GM19240 (cell line): ENCODE measurements around the gene RCAN1.
"Not testable (repeated sequence)": the region's sequence is repeated elsewhere in the genome, so short reads cannot be mapped to it uniquely, and the experiment has no call there.

Experiments
- DNase-seq: peaks from one replicate; pipeline ENCODE4 v3.0.0; 2011; ENCODE audit warnings: low spot score; ENCODE audit not compliant: insufficient read length

RCAN1 gene

DNA sequence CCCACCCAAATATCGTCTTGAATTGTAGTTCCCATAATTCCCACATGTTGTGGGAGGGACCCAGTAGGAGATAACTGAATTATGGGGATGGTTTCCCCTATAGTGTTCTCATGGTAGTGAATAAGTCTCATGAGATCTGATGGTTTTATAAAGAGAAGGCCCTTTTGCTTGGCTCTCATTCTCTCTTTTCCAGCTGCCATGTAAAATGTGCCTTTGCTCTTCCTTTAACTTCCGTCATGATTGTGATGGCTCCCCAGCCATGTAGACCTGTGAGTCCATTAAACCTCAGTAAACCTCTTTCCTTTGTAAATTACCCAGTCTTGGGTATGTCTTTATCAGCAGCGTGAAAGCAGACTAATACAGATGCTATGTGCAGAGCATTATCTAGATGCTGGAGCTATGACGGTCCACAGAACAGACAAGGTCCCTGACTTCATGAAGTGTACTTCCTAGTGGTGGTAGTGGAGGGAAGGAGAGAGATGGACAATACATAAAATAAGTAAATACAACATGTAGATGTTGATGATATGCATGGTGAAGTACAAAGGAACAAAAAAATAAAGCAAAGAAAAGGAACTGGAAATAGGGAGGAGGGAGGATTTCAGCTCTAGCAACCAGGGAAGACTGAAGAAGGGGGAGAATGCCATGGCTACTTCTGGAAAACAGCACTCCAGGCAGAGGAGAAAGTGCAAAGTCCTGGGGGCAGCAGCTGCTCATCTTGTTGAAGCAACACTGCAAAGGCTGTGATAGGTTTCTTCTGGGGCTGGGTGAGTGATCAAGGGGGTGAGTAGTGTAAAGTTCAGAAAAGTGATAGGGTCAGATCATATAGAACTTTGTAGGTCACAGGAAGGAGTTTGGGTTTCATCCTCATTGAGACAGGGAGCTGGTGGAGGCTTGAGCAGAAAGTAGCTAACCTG lies 6.8 kb upstream of the RCAN1 start:
- no peak for DNase-seq

DNA sequence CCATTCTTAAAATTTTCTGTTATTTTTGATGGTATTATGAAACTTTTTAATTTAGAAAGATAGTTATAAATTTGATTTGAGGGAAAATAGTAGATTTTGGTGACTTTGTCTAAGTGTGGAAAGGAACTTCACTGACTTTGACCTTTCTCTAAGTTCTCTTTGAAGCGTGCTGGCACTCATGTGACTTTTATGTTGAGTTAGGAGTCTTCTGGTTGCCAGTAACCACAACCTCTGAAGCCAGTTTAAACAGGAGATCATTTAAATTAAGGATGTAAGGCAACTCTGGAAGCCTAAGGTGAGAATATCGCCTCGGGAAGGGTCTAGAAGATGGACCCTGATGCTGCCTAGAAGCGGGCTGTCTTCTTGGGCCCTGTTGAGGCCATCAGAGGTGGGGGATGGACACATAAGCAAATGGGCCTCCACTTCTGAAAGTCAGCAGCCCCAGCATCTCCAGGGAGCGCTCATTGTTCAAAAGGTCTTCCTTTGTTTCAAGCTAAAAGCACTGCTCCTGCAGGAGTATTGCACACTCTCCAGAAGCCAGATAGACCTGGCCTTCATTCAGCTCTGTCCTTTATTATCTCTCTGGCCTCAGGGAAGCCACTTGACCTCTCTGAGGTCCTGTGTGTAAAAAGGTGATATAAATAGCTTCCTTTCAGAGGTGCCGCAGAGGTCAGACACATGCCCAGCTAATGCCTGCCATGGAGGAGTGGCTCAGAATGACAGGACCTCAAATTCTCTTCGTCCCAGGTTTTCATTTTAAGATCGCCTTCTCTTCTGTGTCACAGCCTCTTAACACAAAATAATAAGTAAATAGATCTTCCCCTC lies 5.1 kb upstream of the RCAN1 start:
- DNase-seq = no peak

DNA sequence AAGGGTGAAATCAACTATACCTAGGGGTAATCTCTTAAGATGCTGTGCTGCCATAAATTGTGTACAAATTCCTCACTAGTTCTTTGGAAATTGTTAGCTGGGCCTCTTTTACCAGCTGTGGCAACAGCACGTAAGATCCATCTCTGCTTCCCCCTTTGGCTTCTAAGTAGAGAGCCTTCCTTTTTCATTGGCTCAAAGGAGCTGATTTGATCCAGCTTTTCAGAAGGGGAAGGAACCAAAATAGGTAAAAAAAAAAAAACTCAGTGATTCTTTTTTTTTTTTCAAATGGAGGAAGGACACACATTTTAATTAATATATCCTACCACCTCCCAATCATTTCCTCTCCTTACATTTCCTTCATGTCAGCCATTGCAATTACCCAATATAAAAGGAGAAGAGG lies 4.0 kb upstream of the RCAN1 start:
- no peak for DNase-seq

DNA sequence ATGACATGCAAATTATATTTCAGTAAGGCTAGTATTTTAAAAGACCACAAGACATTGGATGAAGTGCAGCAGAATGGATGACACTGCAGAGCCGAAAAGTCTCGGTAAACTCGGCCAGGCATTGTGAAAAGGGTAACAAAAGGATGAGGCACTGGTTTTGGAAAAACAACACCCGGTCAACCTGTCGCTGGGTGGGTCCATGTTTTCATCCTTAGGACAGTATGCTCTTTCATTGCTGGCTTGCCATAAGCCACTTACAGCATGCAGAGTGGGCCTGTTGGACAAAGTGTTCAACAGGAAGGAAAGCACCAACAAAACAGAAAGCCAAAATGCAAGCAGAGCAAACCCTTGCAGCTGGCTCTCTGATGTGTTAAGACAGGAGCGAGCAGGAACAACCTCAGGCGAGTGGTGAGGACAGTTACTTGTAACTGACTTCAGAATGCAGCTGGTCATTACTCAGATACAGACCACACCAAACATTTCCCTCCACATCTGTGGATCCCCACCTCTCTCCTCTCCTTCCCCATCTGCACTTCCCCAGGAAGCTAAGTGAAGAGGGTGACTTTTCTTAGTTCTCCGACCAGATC lies 2.9 kb upstream of the RCAN1 start:
- DNase-seq = no peak

DNA sequence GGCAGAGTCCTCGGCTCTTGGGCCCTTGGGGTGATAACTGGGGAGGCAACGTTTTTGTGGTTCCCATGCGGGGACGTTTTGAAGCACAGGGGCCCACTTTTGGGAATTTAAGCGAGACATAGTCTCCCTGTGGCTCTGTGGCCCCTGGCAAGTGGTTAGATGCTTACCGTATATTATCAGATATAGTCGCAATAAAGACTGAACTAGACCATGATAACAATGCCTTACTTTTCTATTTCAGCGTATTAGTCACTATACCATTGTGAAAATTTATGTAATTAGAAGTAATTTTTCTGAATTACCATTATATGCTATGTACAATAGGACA lies 538 bp upstream of the RCAN1 start:
- DNase-seq = no peak

DNA sequence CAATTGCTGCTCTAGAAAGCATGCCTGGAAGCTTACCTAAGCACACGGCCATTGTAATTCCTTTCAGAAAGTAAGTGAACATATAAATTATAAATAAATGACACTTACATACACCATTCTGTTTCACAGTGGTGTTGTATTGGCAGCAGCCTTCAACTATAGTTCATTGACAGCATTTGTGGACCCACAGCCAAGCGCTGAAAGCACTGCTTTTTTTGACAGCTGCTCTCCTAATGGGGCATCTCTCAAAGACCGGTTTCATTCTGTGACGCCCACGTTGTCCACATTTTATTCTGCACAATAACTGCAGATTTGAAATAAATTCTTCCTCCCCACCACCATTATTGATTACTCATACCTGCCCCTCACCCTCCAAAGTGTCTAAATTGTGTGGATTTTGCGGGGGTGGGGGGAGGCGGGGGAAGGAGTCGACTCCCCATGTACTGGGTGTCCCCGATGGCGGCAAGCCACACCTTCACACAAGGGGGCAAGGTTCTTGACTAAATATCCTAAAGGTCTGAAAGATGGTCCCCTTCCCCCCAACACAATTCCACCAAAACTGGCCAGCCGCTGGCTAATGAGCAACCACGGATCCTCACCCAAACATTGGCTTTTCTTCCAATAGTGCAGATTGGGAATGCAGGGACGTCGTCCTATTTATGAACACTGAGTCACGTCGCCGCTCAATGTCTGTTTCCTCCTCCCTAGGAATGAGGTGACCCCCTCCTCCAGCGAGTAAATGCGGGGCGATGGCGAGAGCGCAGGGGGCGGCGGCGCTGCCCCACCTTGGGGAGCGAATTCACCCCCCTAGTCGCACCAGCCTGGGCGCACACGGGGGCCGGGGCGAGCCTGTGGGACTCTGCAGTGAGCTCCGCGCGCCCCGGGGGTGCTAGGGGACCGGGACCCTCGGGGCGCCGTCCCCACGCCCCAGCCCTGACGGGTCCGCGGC lies 960 bp downstream of the RCAN1 start:
- DNase-seq = no peak

DNA sequence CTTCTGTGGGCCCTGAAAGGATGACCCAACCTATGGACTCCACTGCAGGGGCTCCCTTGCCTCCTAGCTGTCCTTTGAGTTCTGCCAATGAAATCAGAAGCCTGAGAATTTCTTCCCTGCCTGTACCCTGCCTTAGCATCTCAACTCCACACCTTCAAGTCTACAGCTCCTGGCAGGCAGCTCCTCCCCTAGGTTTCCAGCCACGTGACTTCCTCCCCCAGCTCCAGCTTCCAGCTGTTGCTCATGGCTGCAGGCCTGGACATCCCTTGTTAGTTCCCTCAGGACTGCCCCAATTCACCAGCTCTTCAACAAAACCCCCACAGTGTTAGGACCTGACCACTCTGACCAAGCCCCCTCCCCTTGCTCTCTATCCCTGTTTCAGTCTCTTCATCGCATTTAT lies 2.4 kb downstream of the RCAN1 start:
- no peak for DNase-seq

DNA sequence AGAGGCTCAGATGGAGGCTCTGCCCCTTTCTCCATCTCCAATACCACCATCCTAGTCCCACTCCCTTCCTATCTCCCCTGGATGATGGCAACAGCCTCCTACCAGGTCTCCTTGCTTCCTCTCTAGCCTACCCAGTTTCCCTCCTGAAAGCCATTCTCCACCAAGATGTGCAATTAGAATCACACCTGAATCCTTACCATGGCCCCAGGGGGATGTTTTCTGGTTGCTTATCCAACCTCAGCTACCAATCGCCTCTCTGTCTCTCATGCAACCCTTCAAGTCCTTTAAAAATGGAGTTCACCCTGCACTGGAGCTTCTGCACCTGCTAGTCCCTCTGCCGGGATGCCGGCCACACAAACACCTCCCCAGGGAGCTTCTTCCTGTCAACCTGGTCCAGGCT lies 2.9 kb downstream of the RCAN1 start:
- DNase-seq = no peak

DNA sequence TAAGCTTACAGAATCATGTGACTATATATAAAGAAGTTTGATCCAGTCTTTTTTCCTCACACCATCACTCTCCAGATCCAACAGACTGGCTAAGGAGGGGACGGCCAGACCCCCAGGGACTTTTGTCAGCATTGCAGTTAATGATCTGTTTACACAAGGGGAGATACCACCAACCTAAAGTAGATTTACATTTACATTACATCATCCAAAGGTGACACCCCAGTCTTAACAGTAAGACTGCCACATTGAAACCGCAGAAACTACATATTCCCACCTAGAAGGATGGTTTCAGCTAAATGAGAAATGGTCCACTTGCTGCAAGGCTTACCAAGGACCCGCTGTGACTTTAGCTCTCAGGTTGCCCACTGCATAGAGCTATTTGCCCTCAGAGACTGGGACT lies 3.4 kb downstream of the RCAN1 start:
- DNase-seq = no peak

DNA sequence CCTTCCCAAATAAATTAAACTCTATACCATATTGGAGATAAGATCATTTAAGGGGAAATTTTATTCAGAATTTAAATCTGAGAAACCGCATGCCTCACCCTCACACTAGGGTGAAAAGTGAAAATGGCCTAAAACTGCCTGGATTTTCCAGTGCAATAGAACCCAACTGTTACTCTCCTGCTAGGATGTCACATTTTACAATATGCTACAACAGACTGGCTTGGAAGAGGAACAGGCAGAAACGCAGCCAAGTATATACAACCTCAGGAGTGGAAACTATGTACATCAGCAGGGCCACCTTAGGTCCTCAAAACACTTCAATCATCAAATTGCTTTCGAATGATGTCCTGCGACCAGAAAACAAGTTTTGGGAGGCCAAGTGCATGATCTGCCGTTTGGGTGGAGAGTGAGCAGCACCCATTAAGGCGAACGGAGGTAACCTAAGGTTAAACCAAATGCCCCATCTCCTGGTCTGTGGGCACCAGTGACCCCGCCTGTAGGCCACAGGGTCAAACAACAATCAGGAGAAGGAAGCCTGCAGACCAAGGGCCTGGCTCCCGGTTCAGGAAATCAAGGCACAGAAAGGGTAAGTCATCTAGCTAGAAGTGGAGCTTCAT lies 4.9 kb downstream of the RCAN1 start:
- DNase-seq = no peak

DNA sequence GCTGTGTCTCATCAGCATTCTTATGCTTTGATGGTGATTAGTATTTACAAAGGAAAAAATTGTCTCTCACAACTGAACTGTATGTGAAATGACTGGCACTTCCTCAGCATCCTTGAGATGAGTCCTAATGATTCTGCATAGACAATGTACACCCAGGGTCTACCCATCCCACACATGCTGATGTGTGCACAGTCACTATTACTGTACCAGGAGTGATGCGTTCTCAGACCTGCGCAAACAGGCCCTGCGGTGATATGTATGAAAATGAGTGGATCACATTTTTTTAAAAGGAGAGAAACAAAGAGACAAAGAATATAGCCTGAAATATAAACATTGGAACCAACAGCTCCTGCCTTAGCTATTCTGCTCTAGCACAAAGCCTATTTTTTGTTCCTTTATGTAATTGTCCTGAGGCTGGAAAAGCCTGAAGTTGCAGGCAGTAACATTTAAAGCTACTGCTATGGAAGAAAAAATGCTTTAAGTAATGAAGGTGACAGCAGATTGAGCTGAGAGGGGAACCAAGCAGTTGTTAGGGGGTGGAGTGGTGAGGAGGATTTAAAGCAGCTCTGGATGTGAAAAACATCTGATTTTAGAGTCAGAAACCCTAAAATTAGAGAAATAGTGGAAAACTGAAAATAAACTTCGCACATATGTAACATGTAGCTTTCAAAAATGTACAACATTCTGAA lies 5.5 kb downstream of the RCAN1 start:
- DNase-seq = no peak

DNA sequence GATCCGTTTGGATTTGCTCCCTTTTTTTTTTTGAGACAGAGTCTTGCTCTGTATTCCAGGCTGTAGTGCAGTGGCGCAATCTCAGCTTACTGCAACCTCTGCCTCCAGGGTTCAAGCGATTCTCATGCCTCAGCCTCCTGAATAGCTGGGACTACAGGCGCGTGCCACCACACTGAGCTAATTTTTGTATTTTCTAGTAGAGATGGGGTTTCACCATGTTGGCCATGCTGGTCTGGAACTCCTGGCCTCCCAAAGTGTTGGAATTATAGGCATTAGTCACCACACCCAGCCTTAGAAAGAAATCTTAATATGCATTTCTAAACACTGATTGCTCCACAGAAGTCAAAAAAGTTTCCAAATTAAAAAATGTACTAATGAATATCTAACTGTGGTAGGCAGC lies 7.5 kb downstream of the RCAN1 start:
- not testable (repeated sequence) for DNase-seq

DNA sequence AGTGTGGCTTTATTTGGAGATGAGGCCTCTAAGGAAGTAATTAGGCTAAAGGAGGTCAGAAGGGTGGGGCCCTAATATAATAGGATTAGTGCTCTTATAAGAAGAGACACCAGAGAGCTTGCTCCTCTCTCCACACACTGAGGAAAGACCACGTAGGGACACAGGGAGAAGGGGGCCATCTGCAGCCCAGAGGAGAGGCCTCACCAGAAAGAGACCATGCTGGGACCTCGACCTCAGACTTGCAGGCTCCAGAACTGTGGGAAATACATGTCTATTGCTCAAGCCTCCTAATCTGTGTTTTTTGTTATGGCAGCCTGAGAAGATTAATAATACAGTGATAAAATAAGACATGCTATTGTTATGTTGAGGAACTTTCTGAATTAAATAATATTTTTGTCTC lies 8.3 kb downstream of the RCAN1 start:
- no peak for DNase-seq

DNA sequence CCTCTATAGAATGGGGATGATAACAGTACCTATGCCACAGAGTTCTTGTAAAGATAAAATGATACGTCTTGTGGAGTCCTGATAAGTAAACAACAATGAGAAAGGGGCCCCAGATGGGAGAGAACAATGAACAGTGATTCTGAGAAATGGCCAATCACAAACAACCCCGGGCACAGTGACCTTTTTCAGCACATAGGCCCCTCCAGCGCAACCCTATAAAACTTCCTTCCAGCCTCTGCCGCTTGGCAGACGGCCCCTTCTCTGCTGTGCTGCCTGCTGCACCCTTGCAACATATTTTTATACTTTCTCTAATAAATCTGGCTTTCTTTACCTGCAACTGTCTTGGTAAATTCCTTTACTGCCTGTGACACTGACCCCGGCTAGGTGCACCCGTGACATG lies 8.9 kb downstream of the RCAN1 start:
- DNase-seq = no peak

DNA sequence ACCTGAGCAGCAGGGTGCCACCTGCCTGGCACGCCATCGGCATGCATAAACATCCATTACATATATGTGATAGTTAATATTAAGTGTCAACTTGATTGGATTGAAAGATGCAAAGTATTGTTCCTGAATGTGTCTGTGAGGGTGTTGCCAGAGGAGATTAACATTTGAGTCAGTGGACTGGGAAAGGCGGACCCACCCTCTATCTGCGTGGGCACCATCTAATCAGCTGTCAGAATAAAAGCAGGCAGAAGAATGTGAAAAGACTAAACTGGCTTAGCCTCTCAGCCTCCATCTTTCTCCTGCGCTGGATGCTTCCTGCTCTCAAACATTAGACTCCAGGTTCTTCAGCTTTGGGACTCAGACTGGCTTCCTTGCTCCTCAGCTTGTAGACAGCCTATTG lies 10.0 kb downstream of the RCAN1 start:
- DNase-seq = not testable (repeated sequence)

DNA sequence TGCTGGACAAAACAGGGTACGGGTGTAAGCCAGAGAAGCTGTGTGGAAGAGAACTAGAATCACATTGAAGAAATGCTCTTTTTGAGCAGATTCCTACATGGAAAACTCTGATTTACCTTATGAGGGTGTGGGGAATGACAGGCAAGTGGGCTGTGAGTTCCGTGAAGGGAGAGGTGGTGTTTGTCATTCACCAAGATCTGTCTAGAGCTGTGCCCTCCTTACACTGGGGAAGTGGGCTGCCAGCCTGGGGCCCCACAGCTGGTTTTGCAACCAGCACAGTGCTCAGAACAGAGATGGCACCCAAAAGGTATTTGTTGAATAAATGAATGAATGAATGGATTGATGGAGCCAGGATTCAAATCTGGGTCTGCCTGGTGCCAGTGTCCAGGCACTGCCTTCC lies 10.4 kb downstream of the RCAN1 start:
- no peak for DNase-seq

DNA sequence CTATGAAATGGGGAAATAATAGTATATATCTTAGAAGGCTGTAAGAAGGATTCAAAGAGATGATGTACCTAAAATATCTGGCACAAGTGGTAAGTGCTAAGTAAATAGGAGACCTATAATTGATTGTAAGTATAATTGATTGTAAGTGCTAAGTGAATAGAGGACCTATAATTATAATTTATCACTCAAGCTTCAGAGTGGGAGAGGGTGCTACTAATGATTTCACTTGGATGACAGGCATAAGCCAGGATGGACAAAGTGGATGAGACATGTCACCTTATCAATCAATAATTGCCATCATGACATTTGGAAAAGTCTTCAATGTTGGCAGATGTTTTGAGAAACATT lies 11.2 kb downstream of the RCAN1 start:
- DNase-seq = no peak

DNA sequence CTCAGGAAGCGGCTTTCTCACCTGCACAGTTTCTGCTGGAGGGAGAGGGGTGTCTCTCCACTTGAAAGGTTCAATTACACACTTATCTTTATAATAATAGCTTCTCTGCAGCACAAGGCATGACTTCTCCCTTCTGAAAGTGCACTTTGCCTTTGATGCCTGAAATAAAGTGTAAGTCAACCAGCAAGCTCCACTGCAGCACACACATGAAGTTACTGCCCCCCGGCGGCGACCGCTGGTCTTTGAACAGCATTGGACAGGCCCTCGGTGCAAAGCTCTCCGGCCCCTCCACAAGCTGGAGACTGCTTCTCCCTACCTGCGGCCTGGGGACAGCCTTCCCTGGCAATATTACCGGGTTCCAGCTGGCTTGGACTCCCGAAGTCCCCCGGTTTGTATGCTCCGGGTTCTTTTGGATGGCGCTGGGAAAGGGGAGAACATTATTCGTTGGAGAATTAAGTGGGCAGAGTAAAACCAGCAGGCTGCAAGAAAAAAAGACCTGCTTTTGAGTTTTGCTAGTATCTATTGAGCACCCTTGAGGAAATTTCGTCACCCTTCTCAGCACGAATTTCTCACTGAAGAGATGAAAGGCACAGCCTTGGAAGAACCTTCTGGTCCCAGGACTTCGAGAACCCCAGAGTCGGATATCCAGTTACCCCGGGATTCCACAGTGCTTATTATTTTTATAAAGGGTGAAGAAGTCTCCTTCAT lies 11.8 kb downstream of the RCAN1 start:
- DNase-seq = peak; percentile 37

DNA sequence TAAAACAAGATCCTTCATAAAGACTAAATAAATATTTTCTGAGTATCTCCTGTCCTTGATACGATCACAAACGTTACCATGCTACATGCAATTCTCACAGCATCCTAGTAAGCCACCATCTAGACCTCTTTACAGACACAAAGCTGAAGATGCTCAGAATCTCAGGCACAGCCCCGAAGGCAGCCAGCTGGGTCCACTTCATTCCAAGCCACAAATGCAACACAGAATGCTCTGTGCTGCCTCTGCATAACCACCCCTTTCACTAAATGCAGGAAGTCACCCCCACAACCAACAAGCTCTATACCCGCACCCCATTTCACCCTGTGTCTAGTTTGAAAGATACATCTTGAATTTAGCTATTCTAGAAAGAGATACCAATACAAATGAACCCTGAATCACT lies 12.9 kb downstream of the RCAN1 start:
- DNase-seq = no peak
